GM12864 (cell line): ENCODE measurements around the gene COA1.

Experiments
- DNase-seq: peaks from one replicate; pipeline ENCODE4 v3.0.0-alpha.2; 2011; ENCODE audit warnings: low read depth
- H3K4me3 ChIP-seq: 2 replicates; pipeline ENCODE4 v1.5.1; 2011; ENCODE audit warnings: mild to moderate bottlenecking, low read depth, low read length, control low read depth
- TF ChIP-seq, protein P1 (sequence below): IDR thresholded peaks from 2 replicates; pipeline ENCODE4 v1.5.1; 2011; ENCODE audit warnings: low read depth, mild to moderate bottlenecking, moderate library complexity, low read length, control low read depth, inconsistent platforms; ENCODE audit errors: missing control alignments

The COA1 gene

DNA sequence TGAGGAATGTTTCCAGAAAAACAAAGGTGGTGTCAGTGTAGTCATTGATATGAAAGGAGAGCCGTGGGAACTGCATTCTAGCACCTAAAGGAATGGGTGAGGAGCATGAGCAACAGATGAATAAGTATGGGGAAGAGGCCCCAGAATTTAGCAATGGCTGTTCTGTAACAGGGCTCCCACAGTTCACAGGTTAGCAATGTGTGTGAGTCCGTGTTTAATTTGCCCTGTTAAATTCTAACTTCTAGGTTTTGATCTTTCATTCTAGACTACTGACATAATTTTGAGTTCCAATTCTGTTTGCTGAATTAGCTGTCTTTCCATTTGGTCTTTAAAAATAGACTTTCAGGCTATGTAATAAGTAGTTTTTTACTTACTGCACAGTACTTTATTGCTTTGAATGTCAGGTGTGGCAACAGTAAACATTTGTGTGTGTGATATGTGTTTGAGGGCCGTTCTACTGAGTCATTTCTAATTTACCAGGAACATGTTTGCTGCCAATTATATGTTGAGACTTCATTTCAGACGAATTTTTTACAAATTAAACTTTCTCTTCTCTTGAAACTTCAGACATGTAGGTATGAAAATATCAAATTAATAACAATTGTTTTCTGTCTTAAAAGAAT lies 137.7 kb downstream of the COA1 start:
- no peak overlapping the region; the same call in 1 of the 2 replicates for H3K4me3 ChIP-seq
- DNase-seq: no peak
- TF ChIP-seq, protein P1, sequence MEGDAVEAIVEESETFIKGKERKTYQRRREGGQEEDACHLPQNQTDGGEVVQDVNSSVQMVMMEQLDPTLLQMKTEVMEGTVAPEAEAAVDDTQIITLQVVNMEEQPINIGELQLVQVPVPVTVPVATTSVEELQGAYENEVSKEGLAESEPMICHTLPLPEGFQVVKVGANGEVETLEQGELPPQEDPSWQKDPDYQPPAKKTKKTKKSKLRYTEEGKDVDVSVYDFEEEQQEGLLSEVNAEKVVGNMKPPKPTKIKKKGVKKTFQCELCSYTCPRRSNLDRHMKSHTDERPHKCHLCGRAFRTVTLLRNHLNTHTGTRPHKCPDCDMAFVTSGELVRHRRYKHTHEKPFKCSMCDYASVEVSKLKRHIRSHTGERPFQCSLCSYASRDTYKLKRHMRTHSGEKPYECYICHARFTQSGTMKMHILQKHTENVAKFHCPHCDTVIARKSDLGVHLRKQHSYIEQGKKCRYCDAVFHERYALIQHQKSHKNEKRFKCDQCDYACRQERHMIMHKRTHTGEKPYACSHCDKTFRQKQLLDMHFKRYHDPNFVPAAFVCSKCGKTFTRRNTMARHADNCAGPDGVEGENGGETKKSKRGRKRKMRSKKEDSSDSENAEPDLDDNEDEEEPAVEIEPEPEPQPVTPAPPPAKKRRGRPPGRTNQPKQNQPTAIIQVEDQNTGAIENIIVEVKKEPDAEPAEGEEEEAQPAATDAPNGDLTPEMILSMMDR: no peak

DNA sequence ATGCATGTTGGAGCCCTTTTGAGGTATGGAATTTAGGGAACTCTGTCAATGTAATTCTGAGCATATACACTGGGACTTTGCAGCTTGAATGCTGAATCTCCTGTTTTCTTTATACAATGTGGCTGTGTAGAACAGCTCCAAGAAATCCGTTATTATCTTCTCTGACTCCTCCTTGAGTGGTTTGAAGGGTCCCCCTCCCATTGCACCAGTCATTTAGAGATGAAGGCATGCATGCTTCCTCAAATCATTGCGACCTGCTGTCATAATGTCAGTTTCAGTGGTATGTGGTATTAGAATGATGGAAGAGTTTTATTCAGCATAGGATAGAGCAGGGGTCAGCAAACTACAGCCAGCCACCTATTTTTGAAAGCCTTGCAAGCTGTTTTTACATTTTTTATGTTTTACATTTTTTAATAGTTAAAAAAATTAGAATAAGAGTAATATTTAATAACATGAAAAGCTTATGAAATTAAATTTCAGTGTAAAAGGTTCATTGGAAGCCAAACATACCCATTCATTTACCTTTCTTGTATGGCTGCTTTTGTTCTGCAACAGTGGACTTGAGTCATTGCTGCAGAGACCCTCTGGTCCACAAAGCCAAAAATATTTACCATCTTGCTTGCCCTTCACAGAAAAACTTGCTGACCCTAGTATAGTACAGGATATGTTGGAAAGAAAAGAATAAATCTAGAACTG lies 138.3 kb downstream of the COA1 start:
- DNase-seq: peak; percentile 85
- H3K4me3 ChIP-seq: no peak overlapping the region; the same call in 1 of the 2 replicates
- TF ChIP-seq, protein P1: no peak

DNA sequence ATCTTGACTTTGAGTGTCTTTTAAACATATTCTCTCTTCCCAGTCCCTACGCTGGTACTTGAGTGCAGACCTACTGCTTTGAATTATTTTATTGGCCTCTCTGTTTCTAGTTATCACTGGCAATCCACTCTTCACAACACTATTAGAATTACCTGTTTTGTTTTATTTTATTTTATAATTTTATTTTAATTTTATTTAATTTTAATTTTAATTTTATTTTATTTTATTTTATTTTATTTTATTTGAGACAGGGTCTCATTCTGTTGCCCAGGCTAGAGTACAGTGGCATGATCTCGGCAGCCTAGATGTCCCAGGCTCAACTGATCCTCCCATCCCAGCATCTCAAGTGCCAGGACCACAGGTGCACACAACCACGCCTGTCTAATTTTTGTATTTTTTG lies 139.6 kb downstream of the COA1 start:
- DNase-seq: no peak
- TF ChIP-seq, protein P1: no peak
- peak overlapping the region; percentile 25 for H3K4me3 ChIP-seq
